ENCODE results near the gene ZNF17.

ZNF17 gene

DNA sequence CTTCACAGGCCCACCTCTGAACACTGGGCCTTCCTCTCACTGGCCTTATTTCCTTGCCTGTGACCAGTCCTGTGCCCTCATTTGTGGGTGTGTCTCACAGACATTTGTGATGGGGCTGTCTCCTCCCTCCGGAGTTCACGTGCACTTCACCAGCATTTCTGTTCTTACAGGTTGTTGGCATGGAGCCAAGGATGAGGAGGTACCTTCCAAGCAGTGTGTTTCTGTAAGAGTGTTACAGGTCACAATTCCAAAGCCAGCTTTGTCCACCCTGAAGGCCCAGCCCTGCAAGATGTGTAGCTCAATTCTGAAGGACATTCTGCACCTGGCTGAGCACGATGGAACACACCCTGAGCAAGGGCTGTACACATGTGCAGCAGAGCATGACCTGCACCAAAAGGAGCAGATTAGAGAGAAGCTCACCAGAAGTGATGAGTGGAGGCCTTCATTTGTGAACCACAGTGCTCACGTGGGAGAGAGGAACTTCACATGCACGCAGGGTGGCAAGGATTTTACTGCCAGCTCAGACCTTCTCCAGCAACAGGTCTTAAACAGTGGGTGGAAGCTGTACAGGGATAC is 32.2 kb downstream of the ZNF17 start:
- H3K4me3 ChIP-seq (ENCODE audit: low read length) = no peak overlapping the region
- no peak for DNase-seq (ENCODE audit: low read depth)
- TF ChIP-seq, protein P1, sequence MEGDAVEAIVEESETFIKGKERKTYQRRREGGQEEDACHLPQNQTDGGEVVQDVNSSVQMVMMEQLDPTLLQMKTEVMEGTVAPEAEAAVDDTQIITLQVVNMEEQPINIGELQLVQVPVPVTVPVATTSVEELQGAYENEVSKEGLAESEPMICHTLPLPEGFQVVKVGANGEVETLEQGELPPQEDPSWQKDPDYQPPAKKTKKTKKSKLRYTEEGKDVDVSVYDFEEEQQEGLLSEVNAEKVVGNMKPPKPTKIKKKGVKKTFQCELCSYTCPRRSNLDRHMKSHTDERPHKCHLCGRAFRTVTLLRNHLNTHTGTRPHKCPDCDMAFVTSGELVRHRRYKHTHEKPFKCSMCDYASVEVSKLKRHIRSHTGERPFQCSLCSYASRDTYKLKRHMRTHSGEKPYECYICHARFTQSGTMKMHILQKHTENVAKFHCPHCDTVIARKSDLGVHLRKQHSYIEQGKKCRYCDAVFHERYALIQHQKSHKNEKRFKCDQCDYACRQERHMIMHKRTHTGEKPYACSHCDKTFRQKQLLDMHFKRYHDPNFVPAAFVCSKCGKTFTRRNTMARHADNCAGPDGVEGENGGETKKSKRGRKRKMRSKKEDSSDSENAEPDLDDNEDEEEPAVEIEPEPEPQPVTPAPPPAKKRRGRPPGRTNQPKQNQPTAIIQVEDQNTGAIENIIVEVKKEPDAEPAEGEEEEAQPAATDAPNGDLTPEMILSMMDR (conservative IDR thresholded peaks at IDR 0.05; ENCODE audit: low read length) = no peak

- no peak for DNase-seq (ENCODE audit: low read depth)
- TF ChIP-seq, protein P1 (conservative IDR thresholded peaks at IDR 0.05; ENCODE audit: low read length) = no peak
- H3K4me3 ChIP-seq (ENCODE audit: low read length) = no peak overlapping the region
Observed at GRCh38 chr19:57452307-57452706, 41.3 kb downstream of the ZNF17 start.

DNA sequence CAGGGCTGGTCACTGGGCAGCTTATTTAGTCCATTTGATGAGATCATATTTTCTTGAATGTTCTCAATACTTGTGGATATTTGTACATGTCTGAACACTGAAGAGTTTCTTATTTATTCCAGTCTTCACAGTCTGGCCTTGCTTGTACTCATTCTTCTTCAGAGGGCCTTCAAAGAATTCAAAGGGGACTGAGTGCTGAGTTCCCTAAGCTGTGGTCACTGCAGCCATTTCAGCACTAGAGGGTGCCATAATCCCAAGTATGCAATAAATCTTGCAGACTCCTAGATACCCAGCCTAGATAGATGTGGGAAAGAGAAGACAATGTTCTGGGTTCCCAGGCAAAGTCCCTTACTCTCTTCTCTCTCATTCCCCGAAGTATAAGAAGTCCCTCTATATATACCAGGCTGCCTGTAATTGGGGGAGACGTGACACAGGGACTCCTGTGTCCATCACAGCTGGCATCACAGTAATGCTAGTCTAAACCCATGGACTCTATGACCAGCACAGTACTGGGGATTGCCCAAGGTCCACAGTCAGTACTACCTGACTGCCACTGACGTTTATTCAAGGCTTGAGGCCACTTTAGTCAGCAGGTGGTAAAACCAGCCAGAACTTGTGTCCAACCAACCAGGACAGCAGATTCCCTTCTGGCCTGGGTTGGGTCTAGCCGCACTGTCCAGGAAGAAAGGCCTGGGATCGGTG is 54.9 kb downstream of the ZNF17 start:
- DNase-seq (ENCODE audit: low read depth) = peak; percentile 23
- TF ChIP-seq, protein P1 (conservative IDR thresholded peaks at IDR 0.05; ENCODE audit: low read length) = peak; percentile 45
- H3K4me3 ChIP-seq (ENCODE audit: low read length) = no peak overlapping the region

- TF ChIP-seq, protein P1 (conservative IDR thresholded peaks at IDR 0.05; ENCODE audit: low read length) = no peak
- no peak overlapping the region for H3K4me3 ChIP-seq (ENCODE audit: low read length)
- DNase-seq (ENCODE audit: low read depth) = no peak
Observed at GRCh38 chr19:57466489-57466888, 55.5 kb downstream of the ZNF17 start.
